ENCODE results near the gene CLIC1.

Gene CLIC1

GRCh38 chr6:31768363-31769257 lies 32.3 kb upstream of the CLIC1 start:
- DNase-seq: no peak

DNA sequence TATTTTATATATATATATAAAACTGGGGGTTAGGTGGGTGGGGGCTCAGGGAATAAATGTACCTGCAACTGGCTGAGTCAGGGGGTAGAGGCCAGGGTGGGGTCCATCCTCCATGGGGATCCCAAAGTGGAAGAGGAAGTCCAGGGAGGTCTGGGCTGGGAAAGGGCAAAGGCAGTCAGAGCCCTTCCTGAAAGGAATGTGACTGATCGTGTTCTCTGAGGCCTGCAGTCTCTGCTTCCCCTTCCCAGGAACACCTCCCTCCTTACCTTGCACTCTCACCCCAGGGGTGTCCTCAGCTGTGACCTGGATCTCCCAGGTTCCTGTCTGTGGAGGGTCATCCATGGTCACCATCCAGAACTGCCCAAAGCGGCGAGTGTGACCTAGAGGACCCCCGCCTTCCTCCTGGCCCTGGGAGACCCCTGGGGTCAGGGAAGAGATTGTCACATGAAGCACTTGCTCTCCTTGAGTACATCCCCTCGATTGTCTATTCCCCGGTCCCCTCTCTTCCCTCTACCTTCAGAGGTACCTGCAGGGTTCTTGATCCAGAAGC lies 30.8 kb upstream of the CLIC1 start:
- DNase-seq: no peak

DNA sequence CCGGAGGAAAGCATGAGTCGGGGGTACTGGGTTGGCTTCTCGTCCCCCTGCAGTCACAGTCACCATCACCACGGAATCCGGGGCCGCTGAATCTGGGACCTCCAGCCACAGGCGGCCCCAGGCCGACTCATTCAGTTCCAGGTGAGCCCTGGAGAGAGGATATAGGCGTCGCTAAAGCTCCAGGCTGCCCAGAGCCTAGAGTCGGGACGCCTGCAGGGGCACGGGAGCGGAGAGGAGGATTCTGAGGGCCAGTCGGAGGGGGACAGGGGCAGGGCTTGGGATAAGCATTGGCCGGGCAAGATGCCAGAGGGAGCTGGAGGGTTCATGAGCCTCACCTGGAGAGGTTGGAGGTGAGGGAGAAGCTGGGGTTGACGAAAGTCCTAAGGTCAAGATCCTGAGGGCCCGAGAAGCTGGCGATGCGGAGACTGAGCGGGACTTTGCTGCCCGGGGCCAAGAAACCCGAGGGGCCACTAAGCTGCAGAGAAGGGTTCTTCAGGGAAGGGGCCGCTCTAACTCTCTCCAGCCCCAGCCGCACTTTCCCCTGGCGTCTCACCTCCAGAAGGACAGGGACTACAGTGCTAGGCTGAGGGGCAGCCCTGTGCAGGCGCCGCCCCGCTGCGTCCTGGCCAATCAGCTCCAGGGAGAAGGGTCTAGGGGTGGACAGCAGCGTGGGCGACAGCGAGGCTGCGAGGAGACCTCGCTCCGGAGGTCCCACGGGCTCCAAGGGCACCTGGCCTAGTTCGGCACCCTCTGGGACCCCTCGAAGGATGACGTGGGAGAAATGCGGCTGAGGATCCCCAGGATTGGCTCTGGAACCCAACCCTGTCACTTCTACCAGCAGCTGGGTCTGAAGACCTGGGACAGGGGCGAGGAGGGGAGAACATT lies 29.8 kb upstream of the CLIC1 start:
- no peak for DNase-seq

DNA sequence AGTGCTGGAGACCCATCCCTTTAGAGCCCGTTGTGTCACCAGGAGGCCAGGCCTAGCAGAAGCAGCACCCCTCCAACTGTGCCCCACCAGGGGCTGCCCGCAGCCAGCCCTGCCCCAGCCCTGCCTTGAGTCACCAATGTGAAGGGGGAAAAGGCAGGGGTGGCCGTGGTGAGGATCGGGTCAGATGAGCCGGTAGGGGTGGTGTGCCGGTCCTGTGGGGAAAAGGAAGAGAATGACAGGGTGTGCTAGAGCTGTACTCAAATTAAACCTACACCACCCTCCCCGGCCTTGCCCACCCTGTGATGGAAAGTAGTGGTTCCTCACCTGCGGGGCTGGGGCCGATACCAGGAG lies 29.2 kb upstream of the CLIC1 start:
- no peak for DNase-seq

GRCh38 chr6:31764198-31764597 lies 27.9 kb upstream of the CLIC1 start:
- no peak for DNase-seq

GRCh38 chr6:31763619-31763940 lies 27.2 kb upstream of the CLIC1 start:
- no peak for DNase-seq

- no peak for DNase-seq
Observed at GRCh38 chr6:31762878-31763618, 26.7 kb upstream of the CLIC1 start.

- no peak for DNase-seq
Observed at GRCh38 chr6:31762356-31762755, 26.0 kb upstream of the CLIC1 start, which contains the start of gene SAPCD1. SAPCD1 (plus strand) TSS chr6:31762656; CDS start chr6:31763055, 399 bp downstream.

- no peak for DNase-seq
Observed at GRCh38 chr6:31761343-31761742, 25.0 kb upstream of the CLIC1 start.

- no peak for DNase-seq
Observed at GRCh38 chr6:31760790-31761189, 24.5 kb upstream of the CLIC1 start.

DNA sequence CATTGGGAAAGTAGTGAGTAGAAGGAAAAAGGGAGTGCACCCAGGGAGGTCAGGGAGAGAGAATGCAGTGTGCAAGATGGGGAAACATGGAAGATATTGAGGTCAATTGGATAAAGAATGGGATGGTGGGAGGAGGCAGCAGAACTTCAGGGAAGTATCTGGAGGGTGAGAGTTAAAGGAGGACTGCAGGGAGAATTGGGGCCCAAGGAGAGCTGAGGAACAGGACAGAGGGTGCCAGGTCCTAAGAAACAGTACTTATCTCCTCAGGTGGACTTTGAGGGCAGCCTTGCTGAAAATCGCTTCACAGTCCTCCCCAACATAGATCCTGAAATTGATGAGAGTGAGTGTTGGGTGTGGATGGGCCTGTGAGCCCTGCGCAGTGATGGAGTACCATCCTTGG lies 22.0 kb upstream of the CLIC1 start:
- no peak for DNase-seq

DNA sequence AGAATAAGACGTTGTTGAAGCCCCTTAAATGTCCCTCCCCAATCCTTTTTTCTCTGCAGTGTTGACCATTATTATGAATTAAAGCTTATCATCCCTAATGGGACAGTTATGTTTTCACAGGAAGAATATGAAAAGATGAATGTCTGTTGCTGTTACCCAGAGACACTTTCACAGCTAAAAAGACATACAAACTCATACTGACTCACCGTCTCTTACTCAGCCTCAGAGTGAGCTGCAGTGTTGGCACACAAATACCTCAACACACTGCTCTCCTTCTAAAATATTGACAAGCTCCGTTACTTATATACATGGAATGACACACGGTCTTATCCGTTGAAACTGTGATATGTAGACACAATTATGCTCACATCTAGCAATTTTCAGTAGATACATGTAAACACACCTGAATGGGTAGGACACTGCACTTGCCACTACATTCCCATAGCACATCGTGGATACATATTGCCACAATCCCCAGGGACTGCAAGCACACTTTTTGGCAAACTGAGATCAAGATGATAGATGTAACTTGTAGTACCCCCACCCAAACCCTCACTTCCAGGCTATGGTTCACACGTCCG lies 16.5 kb upstream of the CLIC1 start:
- no peak for DNase-seq

DNA sequence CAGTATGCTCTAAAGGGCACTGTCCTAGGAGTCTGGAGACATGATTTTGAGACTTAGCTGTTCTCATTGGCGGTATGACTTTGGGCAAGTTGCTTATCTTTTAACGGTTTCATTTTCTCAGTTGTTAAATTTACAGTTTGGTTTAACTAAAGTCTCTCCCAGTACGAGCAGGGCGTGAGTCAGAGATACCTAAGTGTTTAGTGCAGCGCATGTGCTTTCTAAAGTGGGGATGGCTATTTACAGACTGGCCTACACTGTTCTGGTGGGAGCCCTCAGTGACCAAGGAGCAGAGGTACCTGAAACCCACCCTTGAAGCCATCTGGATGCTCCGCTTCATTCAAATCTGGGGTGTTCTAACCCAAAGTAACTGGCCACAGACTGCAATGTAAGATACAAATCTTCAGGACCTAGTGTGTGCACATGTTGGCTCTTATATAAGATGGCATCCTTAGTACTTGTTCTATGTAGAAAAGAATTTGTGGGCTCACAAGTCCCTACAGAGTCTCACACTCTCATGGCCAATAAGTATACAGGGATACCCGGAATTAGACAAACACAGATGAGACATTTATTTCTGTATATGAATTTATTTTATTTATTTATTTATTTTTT lies 14.2 kb upstream of the CLIC1 start:
- DNase-seq: no peak

GRCh38 chr6:31749301-31750036 lies 13.1 kb upstream of the CLIC1 start:
- DNase-seq: no peak

DNA sequence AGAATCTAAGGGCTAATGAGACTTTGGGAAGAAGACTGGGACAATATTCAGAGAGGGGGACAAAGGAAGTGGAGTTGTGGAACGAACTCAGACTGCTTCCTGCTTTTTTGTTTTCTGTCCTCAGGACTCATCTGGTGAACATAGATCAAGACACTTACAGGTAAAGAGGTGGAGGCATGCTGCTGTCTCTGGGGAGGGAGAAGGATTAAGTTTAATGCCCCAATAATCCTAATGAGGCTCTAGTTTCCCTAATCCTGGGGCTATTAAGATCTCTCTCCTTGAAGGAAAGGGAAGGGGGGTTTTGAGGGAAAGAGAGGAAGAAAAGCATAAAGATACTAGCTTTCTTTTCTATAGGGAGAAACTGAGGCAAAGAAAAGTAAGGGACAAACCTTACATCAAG lies 8.1 kb upstream of the CLIC1 start:
- no peak for DNase-seq

DNA sequence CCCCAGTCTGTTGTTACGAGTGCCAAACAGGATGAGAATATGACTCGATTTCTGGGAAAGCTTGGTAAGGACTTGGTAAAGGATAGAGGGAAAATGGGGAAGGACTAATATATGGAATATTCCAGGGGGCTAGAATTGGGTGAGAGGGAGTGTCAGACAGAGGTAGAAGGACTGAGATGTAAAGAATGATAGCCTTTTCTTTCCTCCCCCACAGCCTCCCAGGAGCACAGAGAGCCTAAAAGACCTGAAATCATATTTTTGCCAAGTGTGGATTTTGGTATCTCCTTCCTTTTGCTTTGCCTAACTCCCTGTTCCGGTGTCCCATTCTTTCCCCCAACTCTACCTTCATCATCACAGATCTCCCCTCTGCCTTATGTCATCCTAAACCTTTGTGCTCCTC lies 6.6 kb upstream of the CLIC1 start:
- no peak for DNase-seq

- DNase-seq: no peak
Observed at GRCh38 chr6:31741815-31742214, 5.5 kb upstream of the CLIC1 start.

- no peak for DNase-seq
Observed at GRCh38 chr6:31740397-31741223, 4.3 kb upstream of the CLIC1 start.

GRCh38 chr6:31739639-31740396 lies 3.5 kb upstream of the CLIC1 start, which contains the start of gene MSH5:
MSH5 (plus strand) TSS chr6:31740005; CDS start chr6:31740467, 462 bp downstream.
- peak; percentile 98 for DNase-seq
